ENCODE results near the gene RBM4B.

RBM4B gene

GRCh38 chr11:66720899-66721470, 43.3 kb upstream of the RBM4B start:
- TF ChIP-seq CTCF (IDR thresholded peaks at IDR 0.05; ENCODE audit: control insufficient read depth, insufficient read depth, low read depth, low read length, missing control alignments), result no peak
- no peak overlapping the region for H3K4me3 ChIP-seq (ENCODE audit: control insufficient read depth, low read depth, low read length)
- no peak for DNase-seq (ENCODE audit: low read depth)

GRCh38 chr11:66720223-66720898, 42.7 kb upstream of the RBM4B start:
- no peak overlapping the region for H3K4me3 ChIP-seq (ENCODE audit: control insufficient read depth, low read depth, low read length)
- TF ChIP-seq CTCF (IDR thresholded peaks at IDR 0.05; ENCODE audit: control insufficient read depth, insufficient read depth, low read depth, low read length, missing control alignments), result no peak
- no peak for DNase-seq (ENCODE audit: low read depth)

- no peak overlapping the region for H3K4me3 ChIP-seq (ENCODE audit: control insufficient read depth, low read depth, low read length)
- no peak for TF ChIP-seq CTCF (IDR thresholded peaks at IDR 0.05; ENCODE audit: control insufficient read depth, insufficient read depth, low read depth, low read length, missing control alignments)
- no peak for DNase-seq (ENCODE audit: low read depth)
Observed at GRCh38 chr11:66719111-66719872, 41.6 kb upstream of the RBM4B start.

GRCh38 chr11:66718320-66718971, 40.8 kb upstream of the RBM4B start:
- no peak for TF ChIP-seq CTCF (IDR thresholded peaks at IDR 0.05; ENCODE audit: control insufficient read depth, insufficient read depth, low read depth, low read length, missing control alignments)
- no peak overlapping the region for H3K4me3 ChIP-seq (ENCODE audit: control insufficient read depth, low read depth, low read length)
- DNase-seq (ENCODE audit: low read depth), result no peak

GRCh38 chr11:66717925-66718319, 40.2 kb upstream of the RBM4B start:
- TF ChIP-seq CTCF (IDR thresholded peaks at IDR 0.05; ENCODE audit: control insufficient read depth, insufficient read depth, low read depth, low read length, missing control alignments), result no peak

GRCh38 chr11:66716996-66717395, 39.3 kb upstream of the RBM4B start:
- no peak for DNase-seq (ENCODE audit: low read depth)
- no peak for TF ChIP-seq CTCF (IDR thresholded peaks at IDR 0.05; ENCODE audit: control insufficient read depth, insufficient read depth, low read depth, low read length, missing control alignments)
- H3K4me3 ChIP-seq (ENCODE audit: control insufficient read depth, low read depth, low read length), result no peak overlapping the region

More at GRCh38 chr11:66717925-66718319, 40.2 kb upstream of the RBM4B start:
- H3K4me3 ChIP-seq (ENCODE audit: control insufficient read depth, low read depth, low read length), result no peak overlapping the region
- no peak for DNase-seq (ENCODE audit: low read depth)
